HG03571 (cell line): ENCODE data around the gene PDZD7.

ENCODE experiments used
- ATAC-seq: cut with Tn5 transposase; IDR thresholded peaks from one replicate; pipeline ENCODE4 v1.9.1; 2021; ENCODE audit not compliant: unreplicated experiment

PDZD7 gene

GRCh38 chr10:101061624-101062231 is 30.8 kb upstream of the PDZD7 start, which contains the start of gene KAZALD1:
KAZALD1 (plus strand) TSS chr10:101061989; CDS start chr10:101062593, 604 bp downstream.
- ATAC-seq: no peak

- peak; percentile 53 for ATAC-seq
Measured at GRCh38 chr10:101060951-101061623, 30.2 kb upstream of the PDZD7 start.

- peak; percentile 38 for ATAC-seq
Measured at GRCh38 chr10:101060036-101060950, 29.4 kb upstream of the PDZD7 start.

DNA sequence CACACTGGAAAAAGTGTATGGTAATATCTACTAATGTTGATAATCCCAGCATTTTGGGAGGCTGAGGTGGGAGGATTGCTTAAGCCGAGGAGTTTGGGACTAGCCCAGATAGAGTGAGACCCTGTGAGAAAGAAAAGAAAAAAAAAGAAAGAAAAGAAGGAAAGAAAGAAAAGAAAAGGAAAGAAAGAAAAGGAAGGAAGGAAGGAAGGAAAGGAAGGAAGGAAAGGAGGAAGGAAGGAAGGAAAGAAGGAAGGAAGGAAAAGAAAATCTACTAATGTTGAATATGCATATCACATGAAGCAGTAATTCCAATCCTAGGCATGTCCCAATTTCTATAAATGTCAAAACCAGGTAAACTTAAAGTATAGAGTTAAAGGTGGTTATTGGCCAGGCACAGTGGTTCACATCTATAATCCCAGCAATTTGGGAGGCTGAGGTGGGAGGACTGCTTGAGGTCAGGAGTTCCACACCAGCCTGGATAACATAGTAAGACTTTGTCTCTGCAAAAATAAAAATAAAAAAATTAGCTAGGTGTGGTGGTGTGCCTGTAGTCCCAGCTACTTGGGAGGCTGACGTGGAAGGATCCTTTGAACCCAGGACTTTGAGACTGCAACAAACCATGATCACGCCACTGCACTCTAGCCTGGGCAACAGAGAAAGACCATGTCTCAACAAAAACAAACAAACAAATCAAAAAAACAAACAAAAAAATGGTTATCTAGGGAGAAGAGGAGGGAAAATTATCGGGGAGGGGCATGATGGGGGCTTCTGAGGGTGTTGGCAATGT is 25.6 kb upstream of the PDZD7 start:
- no peak for ATAC-seq

- no peak for ATAC-seq
Measured at GRCh38 chr10:101055411-101055810, 24.5 kb upstream of the PDZD7 start.

- ATAC-seq: no peak
Measured at GRCh38 chr10:101054876-101055275, 23.9 kb upstream of the PDZD7 start.

- ATAC-seq: no peak
Measured at GRCh38 chr10:101054351-101054750, 23.4 kb upstream of the PDZD7 start.

DNA sequence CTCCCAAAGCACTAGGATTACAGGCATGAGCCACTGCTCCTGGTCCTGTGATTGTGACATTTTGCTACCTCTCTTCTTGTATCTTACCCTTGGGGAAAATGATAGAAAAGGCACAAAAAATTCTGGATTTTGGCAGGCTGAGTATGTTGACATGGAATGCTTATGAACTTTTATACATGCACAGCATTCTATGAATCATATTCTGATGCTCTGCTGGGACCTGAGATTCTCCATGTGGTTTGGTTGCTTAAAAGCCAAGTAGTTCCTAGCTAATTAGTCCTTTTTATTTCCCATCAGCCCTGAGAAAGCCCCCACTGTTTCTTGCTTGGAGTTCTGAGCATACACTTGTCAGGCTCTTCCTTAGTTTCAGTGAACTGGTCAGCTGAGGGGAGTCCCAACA is 22.6 kb upstream of the PDZD7 start:
- no peak for ATAC-seq

DNA sequence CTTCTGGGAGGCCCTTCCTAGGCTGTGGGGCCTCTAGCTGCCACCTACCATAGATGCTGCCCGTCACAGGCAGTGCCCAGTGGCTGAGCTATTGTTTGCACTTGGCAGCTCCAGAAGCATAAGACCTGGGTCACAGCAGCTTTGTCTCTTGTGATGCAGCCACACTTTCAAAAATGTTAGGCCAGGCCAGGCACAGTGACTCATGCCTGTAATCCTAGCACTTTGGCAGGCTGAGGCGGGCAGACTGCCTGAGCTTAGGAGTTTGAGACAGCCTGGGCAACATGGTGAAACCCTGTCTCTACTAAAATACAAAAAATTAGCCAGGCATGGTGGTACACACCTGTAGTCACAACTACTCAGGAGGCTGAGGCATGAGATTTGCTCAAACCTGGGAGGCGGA is 21.4 kb upstream of the PDZD7 start:
- ATAC-seq: no peak

DNA sequence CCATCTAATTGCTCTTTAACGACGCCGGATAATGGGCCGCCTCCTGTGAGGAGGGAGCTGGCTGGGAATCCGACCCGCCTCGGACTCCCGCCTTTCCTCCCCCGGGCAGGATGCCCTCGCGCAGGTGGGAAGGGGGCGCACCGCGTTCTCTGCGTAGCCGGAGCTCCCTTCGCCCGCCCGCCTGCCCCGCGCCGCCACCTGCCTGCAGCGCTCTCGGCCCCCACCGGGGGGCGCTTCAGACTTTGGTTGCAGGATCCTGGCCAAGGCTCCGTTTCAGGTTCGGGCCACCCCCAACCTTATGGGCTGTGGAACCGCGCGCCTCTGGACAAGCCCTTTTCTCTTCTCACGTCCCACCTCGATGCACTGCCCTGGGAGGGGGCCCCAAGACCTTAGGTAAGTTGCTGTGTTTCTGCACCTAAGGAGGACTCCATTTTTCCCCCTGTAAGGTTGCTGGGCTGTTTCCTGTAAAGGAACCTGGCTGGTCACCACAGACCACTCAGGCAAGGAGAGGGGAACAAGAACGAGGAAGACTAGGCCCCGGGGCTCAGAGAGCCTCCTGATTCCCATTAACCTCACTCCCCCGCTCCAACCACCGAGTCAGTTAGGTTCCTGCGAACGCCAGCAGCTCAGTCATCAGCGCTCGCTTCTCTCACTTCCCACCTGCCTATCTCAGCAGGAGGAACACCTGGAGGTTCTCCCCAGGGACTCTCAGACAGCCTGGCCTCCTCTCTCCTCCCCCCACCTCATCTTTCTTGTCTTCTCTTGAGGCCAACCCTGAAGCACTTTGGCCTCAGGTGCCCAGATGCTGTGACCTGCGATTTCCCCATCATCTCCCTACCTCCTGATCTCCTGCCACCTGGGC is 19.5 kb upstream of the PDZD7 start:
- no peak for ATAC-seq

- ATAC-seq: no peak
Measured at GRCh38 chr10:101047961-101048892, 17.3 kb upstream of the PDZD7 start.

- ATAC-seq: no peak
Measured at GRCh38 chr10:101047268-101047667, 16.3 kb upstream of the PDZD7 start.

DNA sequence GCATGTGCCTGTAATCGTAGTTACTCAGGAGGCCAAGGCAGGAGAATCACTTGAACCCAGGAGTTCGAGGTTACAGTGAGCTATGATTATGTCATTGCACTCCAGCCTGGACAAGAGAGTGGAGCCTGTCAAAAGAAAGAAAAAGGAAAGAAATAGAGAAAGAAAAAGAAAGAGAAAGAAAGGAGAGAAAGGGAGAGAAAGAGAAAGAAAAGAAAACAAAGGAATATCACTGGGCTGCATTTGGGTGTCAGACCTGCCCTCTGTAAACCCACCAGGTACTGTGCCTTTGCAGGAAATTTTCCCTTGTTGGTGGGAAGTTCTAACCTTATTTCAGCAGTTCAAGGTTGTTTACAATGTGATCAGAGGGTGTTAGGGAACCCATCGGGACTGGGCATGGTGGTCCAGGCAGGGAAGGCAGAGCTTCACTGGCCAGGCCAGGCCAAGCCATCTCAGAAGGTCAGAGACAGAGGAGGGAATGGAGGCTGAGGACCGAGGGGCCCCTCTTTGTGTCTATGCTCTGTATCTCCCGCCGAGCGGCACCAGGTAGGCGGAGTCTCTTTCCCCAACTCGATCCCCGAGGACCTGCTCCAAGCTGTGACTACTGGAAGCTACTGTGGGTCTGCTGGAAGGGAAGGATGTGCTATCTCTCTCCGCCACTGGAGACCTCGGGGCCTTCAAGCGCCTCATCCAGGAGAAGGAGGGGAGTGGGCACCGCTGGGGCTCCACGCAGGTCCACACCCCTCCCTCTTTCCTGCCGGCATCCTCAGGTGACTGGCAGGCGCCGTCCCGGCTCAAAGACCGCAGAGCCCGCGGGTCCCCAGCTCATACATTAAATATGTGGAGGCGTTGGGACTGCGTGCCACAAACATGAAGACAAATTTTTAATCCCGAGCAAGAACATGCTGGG is 15.7 kb upstream of the PDZD7 start:
- no peak for ATAC-seq

DNA sequence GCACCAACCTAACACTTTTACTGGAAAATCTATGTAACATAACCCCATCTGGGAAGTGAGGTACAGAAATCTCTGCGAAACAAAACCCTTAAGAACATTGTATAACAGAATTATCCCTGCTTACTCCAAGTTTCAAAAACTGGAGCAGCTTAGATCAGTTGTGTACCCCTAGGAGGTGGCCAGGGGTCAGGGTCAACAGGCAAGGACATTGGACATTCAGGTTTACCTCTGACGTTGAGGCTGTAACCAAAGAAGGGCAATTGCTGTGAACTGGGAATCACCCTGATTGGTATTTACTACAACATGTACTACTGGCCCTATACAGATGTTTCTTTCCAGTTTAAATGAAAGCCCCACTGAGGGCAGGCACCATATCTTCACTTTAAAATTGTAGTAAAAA is 13.2 kb upstream of the PDZD7 start:
- no peak for ATAC-seq

GRCh38 chr10:101043363-101043707 is 12.4 kb upstream of the PDZD7 start:
- no peak for ATAC-seq

DNA sequence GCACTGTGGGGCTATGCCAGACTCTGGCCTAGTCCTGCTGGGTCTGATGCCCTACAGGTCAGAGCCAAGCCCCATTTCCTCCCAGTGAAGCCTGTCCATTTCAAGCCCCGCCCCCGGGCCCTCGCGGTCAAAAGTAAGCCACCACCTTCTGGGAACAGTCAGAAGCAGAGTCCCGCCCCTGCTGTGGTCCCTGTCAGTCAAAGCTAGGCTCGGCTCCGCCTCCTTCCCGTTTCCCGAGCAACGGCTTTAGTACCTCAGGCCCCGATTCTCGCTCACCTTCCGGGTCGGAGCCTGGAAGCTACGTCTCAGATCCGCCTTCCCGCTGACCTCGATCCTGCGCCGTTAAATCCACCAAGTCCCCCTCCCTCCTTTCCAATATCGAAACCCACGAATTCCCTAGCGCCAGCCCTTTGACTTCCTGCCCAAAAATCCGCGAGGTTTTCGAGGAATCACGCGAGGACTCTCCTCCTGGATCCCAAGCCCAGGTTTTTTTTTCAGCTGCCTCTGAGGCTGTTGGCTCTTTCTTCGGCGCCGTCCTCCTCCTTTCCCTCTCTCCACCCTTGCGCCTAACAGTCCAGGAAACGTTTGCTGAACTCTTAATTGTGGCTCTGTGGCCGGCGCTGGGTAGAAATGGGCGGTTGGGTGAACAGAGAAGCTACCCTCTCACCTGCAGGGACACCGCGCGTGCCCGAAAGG is 11.9 kb upstream of the PDZD7 start:
- ATAC-seq: peak; percentile 95

DNA sequence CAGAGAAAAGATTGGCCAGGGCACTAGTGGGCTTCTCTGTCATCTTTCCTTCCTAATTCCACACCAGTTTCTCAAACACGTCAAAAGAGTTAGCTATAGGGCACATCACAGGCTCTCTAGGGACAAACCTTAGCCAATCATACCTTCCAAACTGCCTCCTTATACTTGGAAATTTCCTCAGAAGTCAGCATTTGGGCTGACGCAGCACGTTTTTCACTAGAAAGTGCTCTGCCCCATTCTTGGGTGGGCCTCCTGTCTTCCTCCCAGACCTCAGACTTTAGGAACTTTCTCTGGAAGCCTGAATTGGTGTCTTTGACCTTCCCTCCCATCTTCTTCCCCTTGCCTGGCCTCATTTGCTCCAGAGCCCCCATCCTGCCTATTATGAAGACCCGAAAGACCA is 11.2 kb upstream of the PDZD7 start:
- ATAC-seq: no peak
